GM23338 (cell line): ENCODE results near the gene SLC6A13. TPM values are rescaled to one million over a fixed set of nuclear protein-coding genes. Genes with fewer than 3 reads are reported as not detected.
"Not testable (repeated sequence)": the region's sequence is repeated elsewhere in the genome, so short reads cannot be mapped to it uniquely, and the experiment has no call there.

ENCODE experiments used
- ATAC-seq: fragments of 200-7000 bp; cut with Tn5 transposase; 3 replicates; pipeline ENCODE4 v1.9.1; 2020
- DNase-seq: peaks from one replicate; pipeline ENCODE4 v3.0.0-alpha.2; 2015; ENCODE audit warnings: low spot score
- H2AFZ ChIP-seq: fragments of 200-600 bp; sonication (generic); 2 replicates; pipeline ENCODE4 v1.8.0; 2016; ENCODE audit warnings: antibody characterized with exemption, mild to moderate bottlenecking, moderate library complexity
- H3F3A ChIP-seq: fragments of 200-600 bp; sonication (generic); replicated peaks from 2 replicates; pipeline ENCODE4 v1.8.0; 2017; ENCODE audit warnings: antibody characterized with exemption, mixed run types, low read depth
- H3K27ac ChIP-seq: fragments of 200-600 bp; sonication (generic); 2 replicates; pipeline ENCODE4 v1.6.1; 2016; ENCODE audit warnings: low read depth
- H3K27me3 ChIP-seq: fragments of 200-600 bp; sonication (generic); 2 replicates; pipeline ENCODE4 v1.8.0; 2016; ENCODE audit warnings: mild to moderate bottlenecking, mixed run types, moderate library complexity; ENCODE audit not compliant: insufficient read depth
- H3K36me3 ChIP-seq: fragments of 200-600 bp; sonication (generic); 2 replicates; pipeline ENCODE4 v1.8.0; 2016; ENCODE audit warnings: mild to moderate bottlenecking; ENCODE audit not compliant: insufficient read depth
- H3K4me1 ChIP-seq: fragments of 200-600 bp; sonication (generic); 2 replicates; pipeline ENCODE4 v1.8.0; 2016; ENCODE audit warnings: mild to moderate bottlenecking, moderate library complexity; ENCODE audit not compliant: insufficient read depth
- H3K4me2 ChIP-seq: fragments of 200-600 bp; sonication (generic); 2 replicates; pipeline ENCODE4 v1.7.1; 2017; ENCODE audit warnings: mixed run types
- H3K4me3 ChIP-seq: fragments of 200-600 bp; sonication (generic); 2 replicates; pipeline ENCODE4 v1.6.1; 2016; ENCODE audit warnings: mixed run types
- H3K79me2 ChIP-seq: fragments of 200-600 bp; sonication (generic); replicated peaks from 2 replicates; pipeline ENCODE4 v1.8.0; 2017; ENCODE audit warnings: mild to moderate bottlenecking; ENCODE audit not compliant: insufficient read depth
- H3K9me2 ChIP-seq: fragments of 200-600 bp; sonication (generic); 2 replicates; pipeline ENCODE4 v1.8.0; 2017; ENCODE audit not compliant: insufficient read depth
- H4K20me1 ChIP-seq: fragments of 200-600 bp; sonication (generic); replicated peaks from 2 replicates; pipeline ENCODE4 v1.8.0; 2017; ENCODE audit warnings: mild to moderate bottlenecking; ENCODE audit not compliant: insufficient read depth
- H3K27ac Mint-ChIP-seq: 2 replicates; pipeline ENCODE4 v1.8.0; 2020; ENCODE audit warnings: inconsistent platforms, mild to moderate bottlenecking, moderate library complexity, mixed read lengths
- H3K27me3 Mint-ChIP-seq: 3 replicates; pipeline ENCODE4 v1.8.0; 2022; ENCODE audit warnings: low read depth, mild to moderate bottlenecking, moderate library complexity, mixed read lengths, inconsistent platforms; ENCODE audit not compliant: insufficient read depth, poor library complexity
- H3K36me3 Mint-ChIP-seq: 3 replicates; pipeline ENCODE4 v1.8.0; 2021; ENCODE audit warnings: low read depth, mild to moderate bottlenecking, inconsistent platforms, moderate library complexity, mixed read lengths
- H3K4me1 Mint-ChIP-seq: 3 replicates; pipeline ENCODE4 v1.8.0; 2020; ENCODE audit warnings: mild to moderate bottlenecking, inconsistent platforms, mixed read lengths
- H3K4me3 Mint-ChIP-seq: 3 replicates; pipeline ENCODE4 v1.8.0; 2021; ENCODE audit warnings: moderate library complexity, mild to moderate bottlenecking, inconsistent platforms, mixed read lengths
- H3K9me3 Mint-ChIP-seq: 3 replicates; pipeline ENCODE4 v1.8.0; 2020; ENCODE audit warnings: moderate library complexity, mild to moderate bottlenecking, inconsistent platforms, mixed read lengths
- CREB1 ChIP-seq: fragments of 250-450 bp; sonication (Bioruptor Pico); IDR thresholded peaks from 2 replicates; pipeline ENCODE4 v1.5.0; 2020; ENCODE audit warnings: low read depth, mild to moderate bottlenecking, moderate library complexity
- CTCF ChIP-seq, 2 experiments: fragments of 200-600 bp in 1 of 2; sonication (generic) in 1 of 2; conservative IDR thresholded peaks; 2 replicates each; pipeline versions ENCODE4 v1.5.1 to v1.6.1; 2016 to 2017; ENCODE audit warnings: antibody characterized with exemption in 2 of 2, low read depth in 2 of 2, mild to moderate bottlenecking in 2 of 2, moderate library complexity in 1 of 2
- EZH2phosphoT487 ChIP-seq: fragments of 200-600 bp; sonication (generic); IDR thresholded peaks from one replicate; pipeline ENCODE4 v1.8.1; 2018; ENCODE audit warnings: antibody characterized with exemption; ENCODE audit not compliant: unreplicated experiment
- JUNB ChIP-seq: IDR thresholded peaks from one replicate; pipeline ENCODE4 v1.6.1; 2016; ENCODE audit warnings: antibody characterized with exemption; ENCODE audit not compliant: unreplicated experiment
- NANOG ChIP-seq: IDR thresholded peaks from 2 replicates; pipeline ENCODE4 v1.6.1; 2016; ENCODE audit warnings: antibody characterized with exemption, borderline replicate concordance
- POLR2AphosphoS5 ChIP-seq: IDR thresholded peaks from 2 replicates; pipeline ENCODE4 v1.6.1; 2016; ENCODE audit warnings: antibody characterized with exemption, low read depth
- REST ChIP-seq: IDR thresholded peaks from one replicate; pipeline ENCODE4 v1.6.1; 2018; ENCODE audit warnings: antibody characterized with exemption; ENCODE audit not compliant: unreplicated experiment
- STAT1 ChIP-seq: IDR thresholded peaks from one replicate; pipeline ENCODE4 v1.6.1; 2016; ENCODE audit warnings: antibody characterized with exemption; ENCODE audit not compliant: unreplicated experiment
- ZNF114 ChIP-seq: fragments of 250-450 bp; sonication (Bioruptor Pico); IDR thresholded peaks from 2 replicates; pipeline ENCODE4 v1.5.0; 2020; ENCODE audit warnings: mild to moderate bottlenecking, moderate library complexity
- ZNF331 ChIP-seq: fragments of 250-450 bp; sonication (Bioruptor Pico); IDR thresholded peaks from 2 replicates; pipeline ENCODE4 v1.5.0; 2020; ENCODE audit warnings: low read depth, mild to moderate bottlenecking, moderate library complexity
- ZNF462 ChIP-seq: fragments of 250-450 bp; sonication (Bioruptor Pico); IDR thresholded peaks from 2 replicates; pipeline ENCODE4 v1.5.0; 2020; ENCODE audit warnings: mild to moderate bottlenecking, moderate library complexity
- polyA plus RNA-seq: library from polyadenylated mRNA; unstranded; fragments of >200 nt; fragmentation: Nextera tagmentation; extraction: Ambion mirVana; gene quantifications from 2 replicates; pipeline ENCODE4 v1.2.1, GENCODE V29; 2016
- total RNA-seq: library from RNA; depleted of rRNA; stranded (reverse); fragments of >200 nt; shearing (Covaris generic); gene quantifications from 2 replicates; pipeline ENCODE4 v1.2.3, GENCODE V29; 2014

The SLC6A13 gene
- total and polyA plus RNA-seq, 2 experiments from 2014 or later: not detected

GRCh38 chr12:236445-236844, 26.2 kb downstream of the SLC6A13 start (continued):
- TF ChIP-seq ZNF462 (CRISPR knock-in tag): no peak
- TF ChIP-seq CTCF (conservative IDR thresholded peaks at IDR 0.05; ENCODE audit: low read depth in 2 of 2): no peak
- TF ChIP-seq STAT1: no peak
- TF ChIP-seq POLR2AphosphoS5: no peak
- no peak for TF ChIP-seq JUNB
- no peak for TF ChIP-seq REST
- TF ChIP-seq NANOG: no peak
- no peak for TF ChIP-seq ZNF331
- no peak for TF ChIP-seq ZNF114
- no peak for TF ChIP-seq CREB1 (CRISPR knock-in tag)
- no peak for TF ChIP-seq EZH2phosphoT487

GRCh38 chr12:235967-236366, 26.7 kb downstream of the SLC6A13 start:
- Mint-ChIP-seq H3K9me3 (peaks cover 30% of the 10 kb centered on the region), H3K36me3 (peaks cover 13% of the 10 kb centered on the region)
- DNase-seq, H3K27me3 Mint-ChIP-seq, H3K27ac ChIP-seq, H3K79me2 ChIP-seq, H2AFZ ChIP-seq, H3K4me3 ChIP-seq, H3K4me1 ChIP-seq, ATAC-seq, H4K20me1 ChIP-seq, H3K27ac Mint-ChIP-seq, H3K4me1 Mint-ChIP-seq, H3K36me3 ChIP-seq, H3K27me3 ChIP-seq, H3K9me2 ChIP-seq, H3F3A ChIP-seq, H3K4me3 Mint-ChIP-seq, H3K4me2 ChIP-seq: not testable (repeated sequence)
